GM21786 (cell line): ENCODE results near the gene MN1.
"Not testable (repeated sequence)": the region's sequence is repeated elsewhere in the genome, so short reads cannot be mapped to it uniquely, and the experiment has no call there.

Source experiments
- ATAC-seq: cut with Tn5 transposase; IDR thresholded peaks from one replicate; pipeline ENCODE4 v1.9.1; 2021; ENCODE audit not compliant: unreplicated experiment

The MN1 gene

DNA sequence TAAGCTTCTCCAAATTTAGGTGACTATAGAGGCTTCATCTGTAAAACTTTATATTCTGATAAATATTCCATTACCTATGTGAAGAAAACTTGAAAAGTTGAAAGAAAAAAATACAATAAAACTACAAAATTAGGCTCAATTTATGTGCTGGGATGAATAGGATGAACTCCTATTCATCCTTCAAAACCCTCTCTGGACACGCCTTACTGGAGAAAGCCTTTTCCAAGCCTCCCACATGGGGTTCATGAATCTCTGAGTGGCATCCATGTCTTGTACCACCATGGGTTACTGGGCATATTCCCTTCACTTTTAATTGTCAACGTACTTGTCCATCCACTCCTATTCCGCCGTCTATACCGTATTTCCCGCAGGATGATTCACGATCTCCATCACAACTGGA, 55.7 kb downstream of the MN1 start:
- no peak for ATAC-seq

DNA sequence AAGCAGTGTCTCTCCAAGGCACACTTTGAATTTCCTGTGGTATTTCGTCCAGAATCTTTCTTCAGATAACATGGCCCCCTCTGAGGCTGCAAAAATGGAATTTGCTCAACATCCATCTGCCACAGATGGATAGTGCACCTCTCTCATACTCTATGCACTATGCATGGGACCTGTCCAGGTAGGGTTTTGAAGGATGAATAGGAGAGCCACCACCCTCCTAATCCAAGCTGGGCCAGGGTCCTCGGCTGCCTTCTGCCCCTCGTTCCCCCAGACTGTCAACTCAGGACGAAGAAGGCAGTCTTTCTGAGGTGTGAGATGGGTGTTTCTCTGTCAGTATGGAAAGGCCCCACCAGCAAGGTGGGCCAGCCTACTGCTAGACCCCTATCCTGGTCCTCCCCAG, 56.4 kb downstream of the MN1 start:
- no peak for ATAC-seq

DNA sequence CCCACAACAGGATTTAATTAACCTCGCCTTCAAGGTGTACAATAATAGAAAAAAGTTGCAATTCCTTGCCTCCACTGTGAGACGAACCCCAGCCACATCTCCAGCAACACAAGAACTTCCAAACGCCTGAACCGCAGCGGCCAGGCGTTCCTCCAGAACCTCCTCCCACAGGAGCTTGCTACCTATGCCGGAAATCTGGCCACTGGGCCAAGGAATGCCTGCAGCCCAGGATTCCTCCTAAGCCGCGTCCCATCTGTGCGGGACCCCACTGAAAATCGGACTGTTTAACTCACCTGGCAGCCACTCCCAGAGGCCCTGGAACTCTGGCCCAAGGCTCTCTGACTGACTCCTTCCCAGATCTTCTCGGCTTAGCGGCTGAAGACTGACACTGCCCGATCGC, 57.5 kb downstream of the MN1 start:
- not testable (repeated sequence) for ATAC-seq

DNA sequence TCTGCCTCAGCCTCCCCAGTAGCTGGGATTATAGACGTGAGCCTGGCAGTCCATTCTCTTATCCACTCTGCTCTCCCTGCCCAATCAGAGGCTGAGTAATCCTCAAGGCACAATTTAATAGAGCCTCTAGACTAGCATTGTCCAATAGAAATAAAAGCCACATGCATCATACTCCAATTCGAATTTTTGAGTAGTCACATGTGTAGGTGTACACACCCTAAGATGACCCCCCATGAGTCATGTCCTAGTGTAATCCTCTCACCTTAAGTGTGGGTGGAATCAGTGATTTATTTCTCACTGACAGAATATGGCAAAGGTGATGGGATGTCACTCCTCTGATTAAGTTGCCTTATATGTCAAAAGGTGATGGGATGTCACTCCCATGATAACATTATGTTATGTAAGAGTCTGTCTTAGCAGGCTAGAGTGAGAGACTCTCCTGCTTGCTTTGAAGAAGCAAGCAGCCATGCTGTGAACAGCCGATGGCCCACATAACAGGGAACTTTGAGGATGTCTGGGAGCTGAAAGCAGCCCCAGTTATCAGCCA, 61.3 kb downstream of the MN1 start:
- no peak for ATAC-seq

DNA sequence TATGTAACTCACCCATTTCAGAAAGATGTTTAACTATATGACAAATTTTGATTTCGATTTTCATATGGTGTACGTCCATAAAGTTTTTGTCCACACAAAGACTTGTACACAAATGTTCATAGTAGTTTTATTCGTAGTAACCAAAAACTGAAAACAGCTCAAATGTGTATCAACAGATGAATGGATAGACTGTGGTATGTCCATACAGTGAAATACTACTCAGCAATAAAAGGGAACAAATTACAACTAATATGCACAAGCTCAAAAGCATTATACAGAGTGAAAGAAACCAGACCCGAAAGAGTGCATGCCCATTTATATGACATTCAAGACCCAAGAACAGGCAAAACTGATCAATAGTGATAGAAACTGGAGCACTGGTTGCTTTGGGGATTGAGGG, 64.0 kb downstream of the MN1 start:
- no peak for ATAC-seq

DNA sequence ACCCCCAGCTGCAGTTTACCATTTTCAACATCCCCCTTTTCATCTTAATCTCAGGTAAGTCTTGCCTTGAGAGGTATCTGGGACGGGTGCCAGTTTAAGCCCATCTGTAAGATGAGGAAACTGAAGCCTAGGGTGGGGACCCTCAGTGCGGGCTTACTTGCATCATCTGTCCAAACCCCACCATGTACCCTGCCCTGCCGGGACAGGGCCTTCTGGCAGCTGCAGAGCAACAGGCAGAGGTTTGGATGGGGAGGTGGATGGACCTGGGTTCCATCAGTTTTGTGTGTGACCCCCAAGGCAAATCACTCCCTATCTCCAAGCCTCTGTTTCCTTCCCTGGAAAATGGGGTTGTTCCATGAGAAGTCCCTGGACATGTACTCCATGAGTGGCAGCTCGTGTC, 67.5 kb downstream of the MN1 start:
- no peak for ATAC-seq

DNA sequence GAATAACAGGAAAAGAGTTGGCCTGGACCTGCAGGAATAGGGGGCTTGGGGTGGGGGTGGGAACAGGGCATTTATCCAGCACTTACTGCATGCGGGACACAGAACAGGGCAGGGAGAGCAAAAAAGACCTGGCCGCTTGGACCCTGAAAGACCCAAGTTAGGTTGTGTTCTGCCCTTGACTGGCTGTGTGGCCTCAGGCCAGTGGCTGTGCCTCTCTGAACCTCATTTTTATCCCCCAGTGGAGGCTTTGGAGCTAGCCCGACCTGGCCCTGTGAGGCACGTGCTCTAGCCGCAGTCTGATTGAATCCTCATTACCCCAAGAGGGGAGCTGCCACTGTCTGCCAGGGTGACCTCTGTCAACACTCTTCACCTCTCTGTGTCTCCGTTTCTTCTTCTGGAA, 68.7 kb downstream of the MN1 start:
- no peak for ATAC-seq

DNA sequence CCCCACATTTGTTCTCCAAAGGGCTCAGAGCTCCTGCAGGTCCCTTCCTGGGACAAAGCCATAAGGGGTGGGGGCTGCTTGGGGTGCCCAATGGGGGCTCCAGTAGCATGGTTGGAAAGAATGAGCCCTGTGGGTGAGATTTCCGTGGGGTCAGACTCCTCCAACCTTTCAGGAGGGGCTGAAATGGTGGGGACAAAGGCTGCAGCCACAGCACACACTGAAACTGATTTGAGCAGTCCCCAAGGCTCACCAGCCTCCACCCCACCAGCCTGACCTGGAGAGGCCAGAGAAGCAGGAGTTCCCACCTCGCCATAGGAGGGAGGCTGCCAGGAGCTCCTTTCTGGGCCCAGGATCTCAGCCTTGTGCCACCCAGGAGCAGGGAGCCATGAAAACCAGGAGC, 69.2 kb downstream of the MN1 start:
- ATAC-seq = no peak

DNA sequence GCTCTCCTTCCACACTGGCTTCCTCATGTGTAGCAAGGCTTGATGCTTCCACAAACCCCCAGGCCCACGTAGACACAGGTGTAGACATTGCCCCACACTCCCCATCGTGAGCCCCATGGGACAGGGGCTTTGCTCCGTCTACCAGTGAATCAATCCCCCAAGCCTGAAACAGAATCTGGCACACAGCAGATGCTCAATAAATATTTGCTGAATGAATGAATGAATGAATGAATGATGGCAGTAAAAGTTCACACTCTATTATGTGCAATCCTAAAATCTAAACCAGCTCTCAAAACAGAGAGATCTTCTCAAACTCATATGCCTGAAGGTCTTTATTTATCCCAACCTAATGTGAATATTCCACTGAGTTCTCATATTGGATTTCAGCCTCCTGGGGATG, 69.9 kb downstream of the MN1 start:
- no peak for ATAC-seq

DNA sequence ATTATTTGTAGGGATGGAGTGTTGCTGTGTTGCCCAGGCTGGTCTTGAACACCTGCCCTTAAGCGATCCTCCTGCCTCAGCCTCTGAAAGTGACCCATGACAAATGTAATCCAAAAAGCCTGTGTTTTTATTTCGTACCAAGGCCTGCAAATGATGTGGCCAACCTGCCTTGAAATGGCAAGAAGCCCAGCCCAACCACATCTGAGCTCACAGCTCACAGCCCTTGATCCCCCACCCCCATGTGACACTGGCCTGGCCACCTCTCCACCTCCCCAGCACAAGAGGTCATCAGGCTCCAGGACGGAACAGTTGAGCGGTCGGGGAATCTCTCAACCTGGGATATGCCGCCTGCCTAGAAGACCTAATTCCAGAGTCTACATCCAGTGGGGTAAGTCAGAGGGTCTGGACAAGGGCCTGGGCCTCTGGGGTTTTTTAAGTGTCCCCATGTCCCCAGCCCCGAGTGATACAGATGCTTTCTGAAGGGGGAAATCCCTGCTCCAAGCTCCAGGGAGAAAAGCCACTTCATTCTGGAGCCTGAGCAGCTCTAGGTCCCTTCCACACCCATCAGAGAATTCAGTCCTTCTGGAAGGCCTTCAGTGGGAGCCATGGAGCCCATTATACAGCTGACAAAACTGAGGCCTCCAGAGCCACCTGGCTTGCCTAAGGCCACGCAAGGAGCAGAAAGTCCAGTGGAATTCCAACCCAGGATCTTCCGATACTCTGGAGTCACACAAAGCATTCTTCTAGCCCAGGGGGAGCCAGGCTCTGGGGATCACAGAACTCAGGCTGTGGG, 70.7 kb downstream of the MN1 start:
- no peak for ATAC-seq

DNA sequence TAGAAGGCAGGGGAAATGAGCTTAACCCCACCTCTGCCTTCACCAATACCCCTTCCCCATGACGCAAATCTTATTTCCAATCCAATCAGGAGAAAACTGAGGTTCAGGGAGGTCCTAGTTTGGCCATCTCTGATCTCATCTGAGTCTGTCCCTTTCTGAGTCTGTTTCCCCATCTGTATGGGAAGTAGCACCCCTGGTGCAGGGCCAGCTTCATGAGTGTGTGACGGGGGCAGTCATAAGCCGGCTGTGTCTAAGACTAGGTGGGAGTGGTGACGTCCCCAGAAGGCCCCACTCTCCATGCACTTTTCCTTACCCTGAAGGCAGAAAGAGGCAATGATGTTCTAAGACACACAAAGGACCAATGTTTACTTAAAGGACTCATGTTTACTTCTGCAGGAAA, 72.3 kb downstream of the MN1 start:
- ATAC-seq = no peak

DNA sequence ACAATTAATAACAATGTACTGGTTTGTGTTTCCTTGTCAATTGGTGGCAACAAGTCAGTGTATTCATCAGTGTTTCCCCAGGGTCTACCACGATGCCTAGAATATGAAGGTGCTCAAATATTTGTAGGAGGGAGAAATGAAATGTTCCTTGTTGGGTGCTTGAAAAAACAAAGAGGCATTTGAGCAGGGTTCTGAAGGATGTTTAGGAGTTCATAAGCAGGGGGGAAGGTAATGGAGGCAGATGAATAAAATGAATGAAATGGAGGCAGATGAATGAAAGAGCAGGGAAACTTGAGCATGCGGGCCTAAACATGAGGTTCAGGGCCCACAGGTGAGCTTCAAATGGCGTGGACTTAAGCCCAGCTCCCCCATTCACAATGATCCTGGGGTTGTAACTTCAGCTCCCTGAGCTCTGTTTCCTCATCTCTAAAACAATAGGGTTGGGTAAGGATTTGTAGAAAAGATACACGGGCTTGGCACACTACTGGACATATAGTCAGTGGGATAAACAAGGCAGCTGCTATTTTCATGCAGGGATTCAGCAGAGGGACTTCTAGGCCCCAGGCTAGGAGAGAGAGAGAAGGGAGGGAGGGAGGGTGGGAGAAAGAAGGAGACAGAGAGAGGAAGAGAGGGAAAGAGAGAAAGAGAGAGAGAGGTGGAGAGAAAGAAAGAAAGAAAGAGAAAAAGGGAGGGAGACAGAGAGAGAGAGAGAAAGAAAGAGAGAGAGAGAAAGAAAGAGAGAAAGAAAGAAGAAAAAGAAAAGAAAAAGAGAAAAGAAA, 73.7 kb downstream of the MN1 start:
- ATAC-seq = no peak

DNA sequence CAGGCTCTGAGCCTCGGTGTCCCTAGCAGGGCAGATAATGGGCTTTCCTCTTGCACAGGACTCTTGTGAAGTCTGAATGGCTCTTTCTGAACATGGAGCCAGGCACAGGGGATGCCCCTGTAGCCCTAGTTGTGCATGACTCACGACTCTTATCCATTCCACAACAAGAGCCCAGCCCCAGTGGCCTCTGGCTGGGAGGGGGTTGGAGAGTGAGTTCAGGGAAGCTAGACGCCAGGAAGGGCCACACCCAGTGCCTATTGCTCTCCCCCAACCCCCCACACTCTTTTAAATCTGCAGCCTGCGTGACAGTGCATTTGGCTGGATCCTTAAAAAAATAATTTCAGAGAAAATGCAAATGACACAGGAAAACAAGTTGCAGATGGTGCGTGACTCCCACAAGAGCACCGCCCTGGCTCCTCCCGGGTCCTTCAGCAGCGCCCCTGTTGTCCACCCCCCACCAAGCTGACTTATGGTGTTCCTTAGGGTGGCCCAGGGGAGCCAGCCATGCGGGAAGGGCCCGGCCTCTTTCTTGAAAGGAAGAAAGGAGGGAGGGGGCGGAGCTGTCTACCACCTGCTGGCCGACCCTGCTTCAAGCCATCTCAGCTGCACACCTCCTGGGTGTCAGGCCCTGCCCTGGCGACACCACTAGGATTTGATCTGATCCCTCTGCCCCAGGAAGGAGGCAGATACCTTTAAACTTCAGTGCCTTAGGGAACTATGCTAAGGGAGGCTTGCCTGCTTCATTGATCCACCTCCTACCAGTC, 74.7 kb downstream of the MN1 start:
- no peak for ATAC-seq

DNA sequence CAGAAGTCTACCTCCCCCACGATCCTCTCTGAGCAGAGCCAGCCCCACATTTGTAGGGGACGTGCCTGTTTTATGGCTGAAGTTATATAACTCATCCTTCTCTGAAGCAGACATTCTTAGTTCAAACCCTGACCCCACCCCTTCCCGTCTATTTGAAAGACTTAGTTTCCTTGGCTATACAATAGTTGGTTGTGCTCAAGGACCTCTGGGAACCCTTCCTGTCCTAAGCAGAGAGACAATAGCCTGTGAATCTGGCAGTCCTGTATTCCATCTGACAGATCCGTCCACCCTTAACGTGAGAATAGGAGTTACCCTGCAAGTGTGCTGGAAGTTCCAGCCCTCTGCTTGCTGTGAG, 75.2 kb downstream of the MN1 start:
- no peak for ATAC-seq

DNA sequence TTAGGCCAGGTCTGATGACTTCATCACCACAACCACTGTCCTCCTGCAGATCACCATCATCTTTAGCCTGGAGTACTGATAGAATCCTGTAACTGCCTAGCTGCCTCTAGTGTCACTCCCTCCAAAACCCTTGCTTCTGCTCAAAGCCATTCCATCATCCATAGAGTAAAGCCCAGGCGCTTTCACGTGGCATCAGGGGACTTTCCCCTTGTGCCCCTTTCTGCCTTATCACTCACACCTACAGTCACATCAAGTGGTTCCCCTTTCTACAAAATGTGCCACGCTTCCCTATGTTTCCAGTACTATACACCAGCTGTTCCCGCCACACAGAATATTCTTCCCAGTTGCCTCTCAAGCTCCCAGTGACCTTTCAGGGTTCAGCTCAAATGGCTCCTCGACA, 75.9 kb downstream of the MN1 start:
- no peak for ATAC-seq

DNA sequence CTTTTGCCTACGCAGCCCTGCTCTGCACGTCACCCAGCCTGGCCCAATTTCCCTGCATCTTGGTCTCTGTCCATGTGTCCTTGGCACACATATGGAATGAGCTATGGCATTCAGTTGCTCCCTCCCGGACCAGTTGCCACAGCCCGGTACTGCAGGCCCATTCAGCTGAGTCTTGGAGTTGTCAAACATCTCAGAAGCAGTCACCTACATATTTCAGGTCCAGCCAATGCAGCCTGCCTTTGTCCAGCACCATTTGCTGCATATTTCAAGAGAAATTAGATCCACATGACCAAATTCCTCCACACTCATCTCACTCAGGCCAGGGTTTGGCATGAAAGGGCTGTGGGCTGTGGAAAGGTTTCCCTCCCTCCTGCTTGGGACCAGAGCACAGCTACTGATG, 76.8 kb downstream of the MN1 start:
- ATAC-seq = no peak

DNA sequence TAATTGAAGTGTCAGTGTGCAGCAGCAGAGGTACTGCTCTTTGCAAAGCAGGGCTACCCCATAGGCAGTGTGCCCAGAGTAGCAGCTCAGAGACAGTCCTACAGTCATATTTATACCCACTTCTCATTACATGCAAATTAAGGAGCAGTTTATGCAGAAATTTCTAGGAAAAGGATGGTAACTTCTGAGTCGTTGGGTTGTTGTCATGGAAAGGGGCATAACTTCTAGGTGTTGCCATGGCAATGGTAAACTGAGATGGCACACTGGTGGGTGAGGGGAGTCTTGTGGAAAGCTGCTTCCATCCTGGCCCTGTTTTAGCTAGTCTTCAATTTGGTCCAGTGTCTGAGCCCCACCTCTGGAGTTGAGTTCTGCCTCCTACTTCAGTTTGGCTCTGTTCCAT, 77.4 kb downstream of the MN1 start:
- ATAC-seq = no peak

DNA sequence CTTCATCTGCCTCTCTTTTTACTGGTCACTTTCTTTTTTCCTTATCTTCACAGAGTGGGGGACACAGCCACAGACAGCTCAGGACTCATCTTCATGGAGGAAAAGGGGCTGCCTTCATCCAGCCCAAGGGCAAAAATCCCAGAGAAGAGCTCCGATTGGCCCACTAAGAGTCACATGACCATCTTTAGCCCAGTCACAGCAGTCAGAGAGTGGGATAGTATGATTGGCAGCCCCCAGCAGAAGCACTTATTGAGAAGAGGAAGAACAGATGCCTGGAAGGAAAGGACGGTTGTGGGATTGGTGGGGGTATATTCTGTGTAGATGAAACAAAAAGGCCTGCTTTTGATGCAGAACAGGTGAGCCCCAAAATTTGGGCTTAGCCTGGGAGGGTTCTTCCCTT, 77.8 kb downstream of the MN1 start:
- ATAC-seq = no peak

DNA sequence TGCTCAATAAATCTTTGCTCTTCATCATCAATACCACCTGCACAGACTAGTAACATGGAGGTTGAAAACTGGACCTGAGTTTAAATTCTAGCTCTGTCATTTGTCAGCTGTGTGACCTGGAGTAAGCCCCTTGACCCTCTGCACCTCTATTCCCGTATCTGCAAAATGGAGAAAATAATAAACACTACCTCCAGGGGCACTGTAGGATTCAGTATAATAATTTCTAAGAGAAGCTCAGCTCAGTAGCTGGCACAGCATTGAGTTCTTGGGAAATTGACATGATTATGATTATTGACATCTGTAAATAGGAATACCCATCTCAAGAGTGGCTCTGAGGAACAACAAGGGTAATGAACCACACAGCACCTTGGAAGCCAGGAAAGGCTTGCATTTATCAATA, 78.4 kb downstream of the MN1 start:
- no peak for ATAC-seq

DNA sequence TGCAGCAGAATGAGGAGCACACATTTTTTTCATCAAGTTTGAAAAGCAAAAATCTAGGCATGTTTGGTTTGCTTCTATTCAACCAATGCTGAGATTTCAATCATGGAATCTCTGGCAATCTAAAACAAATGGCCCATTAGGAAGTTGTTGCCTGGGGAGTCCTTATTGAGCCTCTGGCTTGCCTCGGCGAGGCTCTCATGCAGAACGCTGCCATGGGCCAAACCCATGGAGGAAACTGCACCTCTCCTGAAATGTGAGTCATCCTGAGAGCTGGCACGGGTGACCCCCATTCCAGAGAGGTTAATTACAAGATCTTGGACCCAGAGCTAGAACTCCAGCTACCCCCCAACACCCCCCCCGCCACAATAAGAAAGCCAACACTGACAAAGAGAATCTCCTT, 80.7 kb downstream of the MN1 start:
- no peak for ATAC-seq

DNA sequence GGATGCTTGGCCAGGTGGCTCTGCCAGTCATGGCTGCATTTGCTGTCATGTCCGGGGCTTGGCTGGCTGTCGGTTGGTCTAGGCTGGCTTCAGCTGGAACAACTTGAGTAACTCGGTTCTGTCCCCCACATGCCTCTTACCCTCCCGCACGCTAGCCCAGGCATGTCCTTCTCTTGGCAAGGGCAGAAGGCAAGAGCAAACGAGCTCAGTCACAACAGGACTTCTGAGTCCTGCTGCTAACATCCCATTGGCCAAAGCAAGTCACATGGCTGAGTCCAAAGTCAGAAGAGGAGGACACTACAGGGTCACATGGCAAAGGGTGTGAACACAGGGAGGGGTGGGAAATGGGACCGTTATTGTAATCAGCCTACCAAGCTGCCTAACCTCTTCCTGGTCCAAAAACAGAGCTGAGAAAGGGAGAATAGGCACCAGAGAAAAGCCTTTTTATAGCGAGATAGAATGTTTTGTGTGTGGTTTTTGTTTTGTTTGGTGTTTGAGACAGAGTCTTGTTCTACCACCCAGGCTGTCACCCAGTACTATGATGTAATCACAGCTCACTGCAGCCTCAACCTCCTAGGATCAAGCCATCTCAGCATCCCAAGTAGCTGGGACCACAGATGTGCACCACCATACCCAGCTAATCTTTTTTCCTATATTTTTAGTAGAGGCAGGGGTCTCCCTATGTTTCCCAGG, 81.9 kb downstream of the MN1 start:
- ATAC-seq = no peak
